ENCODE results near the gene AP3D1.

The AP3D1 gene

GRCh38 chr19:2171349-2172145, 20.2 kb upstream of the AP3D1 start:
- TF ChIP-seq GATA2 (IDR thresholded peaks at IDR 0.05; ENCODE audit: low read depth, low read length) (no peak), GATA3 (IDR thresholded peaks at IDR 0.05; ENCODE audit: low read depth, low read length) (no peak)

GRCh38 chr19:2170987-2171348, 19.6 kb upstream of the AP3D1 start:
- no peak for TF ChIP-seq GATA3 (IDR thresholded peaks at IDR 0.05; ENCODE audit: low read depth, low read length)
- TF ChIP-seq GATA2 (IDR thresholded peaks at IDR 0.05; ENCODE audit: low read depth, low read length): no peak

- TF ChIP-seq GATA3 (IDR thresholded peaks at IDR 0.05; ENCODE audit: low read depth, low read length) (no peak), GATA2 (IDR thresholded peaks at IDR 0.05; ENCODE audit: low read depth, low read length) (no peak)
These were observed 18.9 kb upstream of the AP3D1 start for GRCh38 chr19:2170219-2170618.

GRCh38 chr19:2168619-2169424, 17.5 kb upstream of the AP3D1 start:
- TF ChIP-seq GATA2 (IDR thresholded peaks at IDR 0.05; ENCODE audit: low read depth, low read length): no peak
- no peak for TF ChIP-seq GATA3 (IDR thresholded peaks at IDR 0.05; ENCODE audit: low read depth, low read length)

GRCh38 chr19:2167896-2168618, 16.7 kb upstream of the AP3D1 start:
- TF ChIP-seq GATA3 (IDR thresholded peaks at IDR 0.05; ENCODE audit: low read depth, low read length): no peak
- no peak for TF ChIP-seq GATA2 (IDR thresholded peaks at IDR 0.05; ENCODE audit: low read depth, low read length)

- TF ChIP-seq GATA2 (IDR thresholded peaks at IDR 0.05; ENCODE audit: low read depth, low read length): no peak
- no peak for TF ChIP-seq GATA3 (IDR thresholded peaks at IDR 0.05; ENCODE audit: low read depth, low read length)
These were observed 15.7 kb upstream of the AP3D1 start for GRCh38 chr19:2166741-2167738.

GRCh38 chr19:2164020-2164998, 12.9 kb upstream of the AP3D1 start:
- TF ChIP-seq GATA2 (IDR thresholded peaks at IDR 0.05; ENCODE audit: low read depth, low read length) (no peak), GATA3 (IDR thresholded peaks at IDR 0.05; ENCODE audit: low read depth, low read length) (no peak)

GRCh38 chr19:2160379-2160778, 9.0 kb upstream of the AP3D1 start:
- TF ChIP-seq GATA3 (IDR thresholded peaks at IDR 0.05; ENCODE audit: low read depth, low read length): no peak
- no peak for TF ChIP-seq GATA2 (IDR thresholded peaks at IDR 0.05; ENCODE audit: low read depth, low read length)

- TF ChIP-seq GATA2 (IDR thresholded peaks at IDR 0.05; ENCODE audit: low read depth, low read length) (no peak), GATA3 (IDR thresholded peaks at IDR 0.05; ENCODE audit: low read depth, low read length) (no peak)
These were observed 6.1 kb upstream of the AP3D1 start for GRCh38 chr19:2157452-2157851.

- no peak for TF ChIP-seq GATA2 (IDR thresholded peaks at IDR 0.05; ENCODE audit: low read depth, low read length)
These were observed 3.3 kb upstream of the AP3D1 start for GRCh38 chr19:2154587-2155075.

- TF ChIP-seq GATA2 (IDR thresholded peaks at IDR 0.05; ENCODE audit: low read depth, low read length): no peak
- no peak for TF ChIP-seq GATA3 (IDR thresholded peaks at IDR 0.05; ENCODE audit: low read depth, low read length)
These were observed 500 bp downstream of the AP3D1 start for GRCh38 chr19:2150794-2151338.

All from SH-SY5Y (cell line).